Neural progenitor cell (in vitro differentiated cells): ENCODE data around the gene CFAP57. TPM values are rescaled to one million over a fixed set of nuclear protein-coding genes. Genes with fewer than 3 reads are reported as not detected.

Experiments
- DNase-seq: peaks from one replicate; pipeline ENCODE4 v3.0.0-alpha.2; 2016; ENCODE audit warnings: low spot score
- H2AFZ ChIP-seq: fragments of 200-600 bp; sonication (generic); replicated peaks from 2 replicates; pipeline ENCODE4 v1.6.1; 2016; ENCODE audit warnings: antibody characterized with exemption
- H3F3A ChIP-seq: fragments of 200-600 bp; sonication (generic); 2 replicates; pipeline ENCODE4 v1.6.1; 2016; ENCODE audit warnings: antibody characterized with exemption, low read depth
- H3K27ac ChIP-seq: fragments of 200-600 bp; sonication (generic); 2 replicates; pipeline ENCODE4 v1.5.1; 2016; ENCODE audit warnings: mild to moderate bottlenecking
- H3K27me3 ChIP-seq: fragments of 200-600 bp; sonication (generic); 2 replicates; pipeline ENCODE4 v1.6.1; 2016; ENCODE audit warnings: mild to moderate bottlenecking, moderate library complexity
- H3K36me3 ChIP-seq: fragments of 200-600 bp; sonication (generic); 2 replicates; pipeline ENCODE4 v1.5.1; 2016
- H3K4me1 ChIP-seq: fragments of 200-600 bp; sonication (generic); 2 replicates; pipeline ENCODE4 v1.6.1; 2016; ENCODE audit warnings: mixed run types
- H3K4me2 ChIP-seq: fragments of 200-600 bp; sonication (generic); 2 replicates; pipeline ENCODE4 v1.6.1; 2016
- H3K4me3 ChIP-seq: fragments of 200-600 bp; sonication (generic); 2 replicates; pipeline ENCODE4 v1.5.1; 2016
- H3K79me2 ChIP-seq: fragments of 200-600 bp; sonication (generic); 2 replicates; pipeline ENCODE4 v1.6.1; 2016; ENCODE audit warnings: low read depth
- H3K9ac ChIP-seq: fragments of 200-600 bp; sonication (generic); 2 replicates; pipeline ENCODE4 v1.6.1; 2016
- H3K9me3 ChIP-seq: fragments of 200-600 bp; sonication (generic); 2 replicates; pipeline ENCODE4 v1.5.1; 2016; ENCODE audit warnings: low read depth
- H4K20me1 ChIP-seq: fragments of 200-600 bp; sonication (generic); 2 replicates; pipeline ENCODE4 v1.6.1; 2016; ENCODE audit warnings: low read depth
- H3K27ac Mint-ChIP-seq: 3 replicates; pipeline ENCODE4 v1.8.0; 2021; ENCODE audit warnings: mixed read lengths
- H3K27me3 Mint-ChIP-seq: 2 replicates; pipeline ENCODE4 v1.8.0; 2022; ENCODE audit warnings: low read depth, mild to moderate bottlenecking, inconsistent platforms, moderate library complexity, mixed read lengths; ENCODE audit not compliant: insufficient read depth
- H3K36me3 Mint-ChIP-seq: 3 replicates; pipeline ENCODE4 v1.8.0; 2021; ENCODE audit warnings: mixed read lengths
- H3K4me1 Mint-ChIP-seq: 3 replicates; pipeline ENCODE4 v1.8.0; 2021; ENCODE audit warnings: mixed read lengths
- H3K4me3 Mint-ChIP-seq: 3 replicates; pipeline ENCODE4 v1.8.0; 2021; ENCODE audit warnings: mild to moderate bottlenecking, moderate library complexity, mixed read lengths
- H3K9me3 Mint-ChIP-seq: 3 replicates; pipeline ENCODE4 v1.8.0; 2020; ENCODE audit warnings: mixed read lengths
- CTCF ChIP-seq: fragments of 200-600 bp; sonication (generic); IDR thresholded peaks from 2 replicates; pipeline ENCODE4 v1.5.1; 2017; ENCODE audit warnings: antibody characterized with exemption, mild to moderate bottlenecking
- EZH2 ChIP-seq: fragments of 200-600 bp; sonication (generic); IDR thresholded peaks from 2 replicates; pipeline ENCODE4 v1.6.1; 2017; ENCODE audit warnings: antibody characterized with exemption, mild to moderate bottlenecking, moderate library complexity
- EZH2phosphoT487 ChIP-seq: fragments of 200-600 bp; sonication (generic); IDR thresholded peaks from 2 replicates; pipeline ENCODE4 v1.6.1; 2017; ENCODE audit warnings: antibody characterized with exemption
- total RNA-seq: library from RNA; depleted of rRNA; stranded (reverse); fragments of >200 nt; gene quantifications from 2 replicates; pipeline ENCODE4 v1.2.3, GENCODE V29; 2015; ENCODE audit warnings: low replicate concordance

Gene CFAP57
- total RNA-seq, 1 donor from 2014 or later: 0.97 TPM

DNA sequence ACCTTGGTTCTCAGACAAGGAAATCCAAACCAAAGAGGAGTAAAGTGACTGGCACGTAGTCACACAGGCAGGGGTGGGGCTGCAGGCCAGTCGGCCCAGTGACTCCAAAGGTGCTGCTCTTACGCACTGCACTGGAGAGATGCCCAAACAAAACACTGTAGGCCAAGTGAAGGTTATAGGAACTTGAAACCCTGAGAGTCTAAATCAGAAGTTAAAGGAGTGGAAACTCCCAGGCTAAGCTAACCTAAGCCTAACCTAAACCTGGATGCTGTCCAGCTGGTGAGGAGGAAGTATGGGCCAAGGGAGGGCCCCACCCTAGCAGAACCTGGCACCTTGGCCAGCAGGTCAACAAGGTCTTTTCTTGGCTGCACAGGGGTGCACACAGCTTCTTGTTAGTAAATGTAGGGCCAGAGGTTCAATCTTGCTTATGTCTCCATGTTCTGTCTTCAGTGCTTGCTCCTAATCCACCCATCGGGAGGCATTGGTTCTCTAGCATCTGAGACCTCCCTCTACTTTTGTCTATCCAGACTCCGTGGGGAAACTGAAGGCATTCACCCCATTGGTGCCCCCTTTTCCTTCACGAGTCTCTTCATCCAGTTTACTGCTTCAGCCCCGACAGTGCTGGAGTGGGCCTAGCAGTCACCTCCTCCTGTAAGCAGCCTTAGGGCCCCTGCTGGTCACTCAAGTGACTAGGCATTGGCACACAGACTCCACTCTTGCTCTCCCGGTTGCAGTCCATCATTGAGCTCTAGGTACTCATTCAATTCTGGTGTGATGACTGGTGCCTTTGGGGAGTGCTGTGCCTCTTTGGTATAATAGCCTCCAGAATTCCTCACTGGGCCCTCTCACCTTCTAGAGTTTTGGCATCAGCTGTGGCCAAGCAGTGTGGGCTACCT, 84.8 kb downstream of the CFAP57 start:
- DNase-seq: no peak
- Histone ChIP-seq H3K4me3 (no peak overlapping the region), H3K27ac (no peak overlapping the region), H3K36me3 (no peaks in the 10 kb centered on the region), H3K79me2 (no peaks in the 10 kb centered on the region), H3K4me2 (no peak overlapping the region), H2AFZ (no peak overlapping the region), H3K4me1 (no peaks in the 10 kb centered on the region), H3F3A (no peaks in the 10 kb centered on the region), H4K20me1 (no peaks in the 10 kb centered on the region), H3K9me3 (peaks cover 3% of the 10 kb centered on the region), H3K27me3 (no peaks in the 10 kb centered on the region), H3K9ac (no peak overlapping the region)
- Mint-ChIP-seq H3K36me3 (no peaks in the 10 kb centered on the region), H3K4me3 (no peak overlapping the region), H3K9me3 (peaks cover 30% of the 10 kb centered on the region), H3K27me3 (peaks cover 11% of the 10 kb centered on the region), H3K27ac (no peak overlapping the region), H3K4me1 (no peaks in the 10 kb centered on the region)
- TF ChIP-seq CTCF (no peak), EZH2phosphoT487 (no peak), EZH2 (no peak)

- peaks cover 41% of the 10 kb centered on the region for H3K9me3 Mint-ChIP-seq
- peaks cover 13% of the 10 kb centered on the region for H3K9me3 ChIP-seq
- no peak overlapping the region for H3K4me3 ChIP-seq
- no peaks in the 10 kb centered on the region for H3K79me2 ChIP-seq
- no peaks in the 10 kb centered on the region for H3K4me1 Mint-ChIP-seq
- H3K4me1 ChIP-seq: no peaks in the 10 kb centered on the region
- H3K4me2 ChIP-seq: no peak overlapping the region
- no peaks in the 10 kb centered on the region for H3K36me3 Mint-ChIP-seq
- no peaks in the 10 kb centered on the region for H3K27me3 ChIP-seq
- H4K20me1 ChIP-seq: no peaks in the 10 kb centered on the region
- DNase-seq: no peak
- H3K9ac ChIP-seq: no peak overlapping the region
- peaks cover 8% of the 10 kb centered on the region for H3K27me3 Mint-ChIP-seq
- TF ChIP-seq EZH2 (no peak), CTCF (no peak)
- H3K27ac Mint-ChIP-seq: no peak overlapping the region
- H3K27ac ChIP-seq: no peak overlapping the region
- H2AFZ ChIP-seq: no peak overlapping the region
- no peak overlapping the region for H3K4me3 Mint-ChIP-seq
- no peaks in the 10 kb centered on the region for H3K36me3 ChIP-seq
- no peaks in the 10 kb centered on the region for H3F3A ChIP-seq
Observed at GRCh38 chr1:43258370-43258769, 86.2 kb downstream of the CFAP57 start.

- no peak overlapping the region for H3K4me3 Mint-ChIP-seq
- no peak overlapping the region for H3K9ac ChIP-seq
- TF ChIP-seq EZH2phosphoT487 (no peak), CTCF (no peak), EZH2 (no peak)
- peaks cover 42% of the 10 kb centered on the region for H3K9me3 Mint-ChIP-seq
- H3K27ac Mint-ChIP-seq: no peak overlapping the region
- H3K36me3 ChIP-seq: no peaks in the 10 kb centered on the region
- no peak overlapping the region for H2AFZ ChIP-seq
- no peaks in the 10 kb centered on the region for H3K4me1 Mint-ChIP-seq
- peaks cover 6% of the 10 kb centered on the region for H3K36me3 Mint-ChIP-seq
- peaks cover 4% of the 10 kb centered on the region for H3K27me3 ChIP-seq
- peaks cover 3% of the 10 kb centered on the region for H3K4me1 ChIP-seq
- no peaks in the 10 kb centered on the region for H4K20me1 ChIP-seq
- DNase-seq: no peak
- H3K4me3 ChIP-seq: no peak overlapping the region
- H3K79me2 ChIP-seq: no peaks in the 10 kb centered on the region
- H3F3A ChIP-seq: no peaks in the 10 kb centered on the region
- H3K4me2 ChIP-seq: no peak overlapping the region
- H3K27ac ChIP-seq: no peak overlapping the region
- H3K9me3 ChIP-seq: peaks cover 21% of the 10 kb centered on the region
- H3K27me3 Mint-ChIP-seq: peaks cover 7% of the 10 kb centered on the region
Observed at GRCh38 chr1:43265431-43265830, 93.3 kb downstream of the CFAP57 start.
